Ishikawa (cell line): ENCODE data around the gene RNF215.

Experiments used
- CEBPB ChIP-seq: IDR thresholded peaks from 2 replicates; pipeline ENCODE4 v1.6.1; 2012
- CREB1 ChIP-seq: IDR thresholded peaks from 2 replicates; pipeline ENCODE4 v1.6.1; 2012; ENCODE audit warnings: low read depth
- EGR1 ChIP-seq: IDR thresholded peaks from 2 replicates; pipeline ENCODE4 v1.6.1; 2012
- EP300 ChIP-seq: IDR thresholded peaks from 2 replicates; pipeline ENCODE4 v1.6.1; 2012; ENCODE audit warnings: borderline replicate concordance
- FOXM1 ChIP-seq: IDR thresholded peaks from 2 replicates; pipeline ENCODE4 v1.6.1; 2012; ENCODE audit warnings: low read depth, borderline replicate concordance
- MAX ChIP-seq: IDR thresholded peaks from 2 replicates; pipeline ENCODE4 v1.6.1; 2012
- NFIC ChIP-seq: IDR thresholded peaks from 2 replicates; pipeline ENCODE4 v1.6.1; 2012
- RAD21 ChIP-seq: IDR thresholded peaks from 2 replicates; pipeline ENCODE4 v1.6.1; 2012; ENCODE audit warnings: low read depth
- REST ChIP-seq: IDR thresholded peaks from 2 replicates; pipeline ENCODE4 v1.6.1; 2012; ENCODE audit warnings: low read depth, mild to moderate bottlenecking
- TAF1 ChIP-seq: IDR thresholded peaks from 2 replicates; pipeline ENCODE4 v1.6.1; 2012; ENCODE audit warnings: low read depth, mild to moderate bottlenecking
- TCF12 ChIP-seq: IDR thresholded peaks from 2 replicates; pipeline ENCODE4 v1.6.1; 2012; ENCODE audit warnings: low read depth
- TEAD4 ChIP-seq: IDR thresholded peaks from 2 replicates; pipeline ENCODE4 v1.6.1; 2012
- USF1 ChIP-seq: IDR thresholded peaks from 2 replicates; pipeline ENCODE4 v1.6.1; 2012
- YY1 ChIP-seq: IDR thresholded peaks from 2 replicates; pipeline ENCODE4 v1.6.1; 2012; ENCODE audit warnings: low read depth
- ZBTB7A ChIP-seq: IDR thresholded peaks from 2 replicates; pipeline ENCODE4 v1.6.1; 2012; ENCODE audit warnings: low read depth

The RNF215 gene

GRCh38 chr22:30433773-30434172 lies 46.6 kb upstream of the RNF215 start:
- TF ChIP-seq REST (no peak), CREB1 (no peak), RAD21 (no peak), YY1 (no peak), USF1 (no peak), TAF1 (no peak), FOXM1 (no peak), TCF12 (no peak), CEBPB (no peak), NFIC (no peak), EGR1 (no peak), EP300 (no peak), ZBTB7A (no peak), TEAD4 (no peak), MAX (no peak)

GRCh38 chr22:30433227-30433626 lies 46.0 kb upstream of the RNF215 start:
- TF ChIP-seq EP300 (no peak), CREB1 (no peak), FOXM1 (no peak), MAX (no peak), NFIC (no peak), RAD21 (no peak), YY1 (no peak), TAF1 (no peak), CEBPB (no peak), TEAD4 (no peak), REST (no peak), TCF12 (no peak), USF1 (no peak), ZBTB7A (no peak), EGR1 (no peak)

- no peak for TF ChIP-seq EGR1
- no peak for TF ChIP-seq REST
- TF ChIP-seq EP300: no peak
- no peak for TF ChIP-seq YY1
- no peak for TF ChIP-seq TCF12
- no peak for TF ChIP-seq TAF1
- TF ChIP-seq CREB1: no peak
- no peak for TF ChIP-seq MAX
- TF ChIP-seq CEBPB: no peak
- no peak for TF ChIP-seq TEAD4
- TF ChIP-seq NFIC: no peak
These were observed 45.3 kb upstream of the RNF215 start for GRCh38 chr22:30432520-30432919.

- TF ChIP-seq EGR1: no peak
- TF ChIP-seq FOXM1: no peak
- no peak for TF ChIP-seq MAX
- TF ChIP-seq CEBPB: no peak
- no peak for TF ChIP-seq TAF1
These were observed 44.9 kb upstream of the RNF215 start for GRCh38 chr22:30432096-30432495.

- TF ChIP-seq RAD21 (peak; percentile 9; the same call in 1 of the 2 replicates), EP300 (no peak), ZBTB7A (no peak), EGR1 (no peak), USF1 (no peak), NFIC (no peak)
These were observed 43.7 kb upstream of the RNF215 start for GRCh38 chr22:30430933-30431332.
